Measurements from ENCODE around the gene GGA2.
"Not testable (repeated sequence)": the region's sequence is repeated elsewhere in the genome, so short reads cannot be mapped to it uniquely, and the experiment has no call there.

The GGA2 gene

GRCh38 chr16:23518435-23518891, 8.2 kb upstream of the GGA2 start:
- peak in 1 of 2 donors; percentile 32 for DNase-seq (ENCODE audit: low read depth in 2 of 2)
- no peak overlapping the region for H3K4me3 ChIP-seq (replicated peaks in 1 of 2; ENCODE audit: low read depth in 2 of 2, low read length in 2 of 2)
- no peak for TF ChIP-seq CTCF (IDR thresholded peaks at IDR 0.05; ENCODE audit: low read depth, low read length)

GRCh38 chr16:23516366-23517137, 6.3 kb upstream of the GGA2 start:
- no peak overlapping the region for H3K4me3 ChIP-seq (replicated peaks in 1 of 2; ENCODE audit: low read depth in 2 of 2, low read length in 2 of 2)
- no peak for DNase-seq (ENCODE audit: low read depth in 2 of 2)
- no peak for TF ChIP-seq CTCF (IDR thresholded peaks at IDR 0.05; ENCODE audit: low read depth, low read length)

- no peak for TF ChIP-seq CTCF (IDR thresholded peaks at IDR 0.05; ENCODE audit: low read depth, low read length)
- no peak for DNase-seq (ENCODE audit: low read depth in 2 of 2)
- no peak overlapping the region for H3K4me3 ChIP-seq (replicated peaks in 1 of 2; ENCODE audit: low read depth in 2 of 2, low read length in 2 of 2)
Measured at GRCh38 chr16:23515881-23516280, 5.6 kb upstream of the GGA2 start.

- TF ChIP-seq CTCF (IDR thresholded peaks at IDR 0.05; ENCODE audit: low read depth, low read length) = no peak
- no peak overlapping the region for H3K4me3 ChIP-seq (replicated peaks in 1 of 2; ENCODE audit: low read depth in 2 of 2, low read length in 2 of 2)
- no peak for DNase-seq (ENCODE audit: low read depth in 2 of 2)
Measured at GRCh38 chr16:23514381-23515152, 4.3 kb upstream of the GGA2 start.

- H3K4me3 ChIP-seq (replicated peaks in 1 of 2; ENCODE audit: low read depth in 2 of 2, low read length in 2 of 2) = no peak overlapping the region
- no peak for DNase-seq (ENCODE audit: low read depth in 2 of 2)
- TF ChIP-seq CTCF (IDR thresholded peaks at IDR 0.05; ENCODE audit: low read depth, low read length) = no peak
Measured at GRCh38 chr16:23512168-23512695, 1.9 kb upstream of the GGA2 start.

GRCh38 chr16:23511731-23512130, 1.4 kb upstream of the GGA2 start:
- no peak for DNase-seq (ENCODE audit: low read depth in 2 of 2)
- no peak for TF ChIP-seq CTCF (IDR thresholded peaks at IDR 0.05; ENCODE audit: low read depth, low read length)
- H3K4me3 ChIP-seq (replicated peaks in 1 of 2; ENCODE audit: low read depth in 2 of 2, low read length in 2 of 2) = no peak overlapping the region

GRCh38 chr16:23510915-23511270, 599 bp upstream of the GGA2 start:
- H3K4me3 ChIP-seq (replicated peaks in 1 of 2; ENCODE audit: low read depth in 2 of 2, low read length in 2 of 2) = peak overlapping the region; percentile 69 to 71
- not testable (repeated sequence) for DNase-seq (ENCODE audit: low read depth in 2 of 2)
